Measurements from ENCODE around the gene FTCD.
"Not testable (repeated sequence)": the region's sequence is repeated elsewhere in the genome, so short reads cannot be mapped to it uniquely, and the experiment has no call there.

Gene FTCD

GRCh38 chr21:46149205-46149901, 6.0 kb downstream of the FTCD start:
- DNase-seq (ENCODE audit: extremely low read depth, low read depth) = no peak
- TF ChIP-seq CTCF (IDR thresholded peaks at IDR 0.05; ENCODE audit: low read depth, low read length) = no peak

- DNase-seq (ENCODE audit: extremely low read depth, low read depth) = no peak
- TF ChIP-seq CTCF (IDR thresholded peaks at IDR 0.05; ENCODE audit: low read depth, low read length) = no peak
These were observed 7.3 kb downstream of the FTCD start for GRCh38 chr21:46148106-46148505.

- peak; percentile 58 for TF ChIP-seq CTCF (IDR thresholded peaks at IDR 0.05; ENCODE audit: low read depth, low read length)
- not testable (repeated sequence) for DNase-seq (ENCODE audit: extremely low read depth, low read depth)
These were observed 8.0 kb downstream of the FTCD start for GRCh38 chr21:46147429-46147828.

- TF ChIP-seq CTCF (IDR thresholded peaks at IDR 0.05; ENCODE audit: low read depth, low read length) = no peak
- no peak for DNase-seq (ENCODE audit: extremely low read depth, low read depth)
These were observed 8.5 kb downstream of the FTCD start for GRCh38 chr21:46146856-46147255.

- TF ChIP-seq CTCF (IDR thresholded peaks at IDR 0.05; ENCODE audit: low read depth, low read length) = no peak
- DNase-seq (ENCODE audit: extremely low read depth, low read depth) = no peak
These were observed 9.3 kb downstream of the FTCD start for GRCh38 chr21:46145840-46146691.

- TF ChIP-seq CTCF (IDR thresholded peaks at IDR 0.05; ENCODE audit: low read depth, low read length) = no peak
- DNase-seq (ENCODE audit: extremely low read depth, low read depth) = no peak
These were observed 10.1 kb downstream of the FTCD start for GRCh38 chr21:46145159-46145839.

Measured in AG09319 (cell line).